Measurements from ENCODE around the gene CAMK4.

GRCh38 chr5:111353035-111353434, 128.9 kb downstream of the CAMK4 start:
- TF ChIP-seq, protein P1, sequence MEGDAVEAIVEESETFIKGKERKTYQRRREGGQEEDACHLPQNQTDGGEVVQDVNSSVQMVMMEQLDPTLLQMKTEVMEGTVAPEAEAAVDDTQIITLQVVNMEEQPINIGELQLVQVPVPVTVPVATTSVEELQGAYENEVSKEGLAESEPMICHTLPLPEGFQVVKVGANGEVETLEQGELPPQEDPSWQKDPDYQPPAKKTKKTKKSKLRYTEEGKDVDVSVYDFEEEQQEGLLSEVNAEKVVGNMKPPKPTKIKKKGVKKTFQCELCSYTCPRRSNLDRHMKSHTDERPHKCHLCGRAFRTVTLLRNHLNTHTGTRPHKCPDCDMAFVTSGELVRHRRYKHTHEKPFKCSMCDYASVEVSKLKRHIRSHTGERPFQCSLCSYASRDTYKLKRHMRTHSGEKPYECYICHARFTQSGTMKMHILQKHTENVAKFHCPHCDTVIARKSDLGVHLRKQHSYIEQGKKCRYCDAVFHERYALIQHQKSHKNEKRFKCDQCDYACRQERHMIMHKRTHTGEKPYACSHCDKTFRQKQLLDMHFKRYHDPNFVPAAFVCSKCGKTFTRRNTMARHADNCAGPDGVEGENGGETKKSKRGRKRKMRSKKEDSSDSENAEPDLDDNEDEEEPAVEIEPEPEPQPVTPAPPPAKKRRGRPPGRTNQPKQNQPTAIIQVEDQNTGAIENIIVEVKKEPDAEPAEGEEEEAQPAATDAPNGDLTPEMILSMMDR (IDR thresholded peaks at IDR 0.05): no peak
- no peak for TF ChIP-seq POLR2A (IDR thresholded peaks at IDR 0.05)
